ENCODE measurements around the gene LRRC26. TPM values are rescaled to one million over a fixed set of nuclear protein-coding genes. Genes with fewer than 3 reads are reported as not detected.
A peak's percentile ranks its signal among the peaks of the same experiment; 100 is the strongest.

LRRC26 gene
- total RNA-seq, 1 experiment from 2014 or later, result not detected

DNA sequence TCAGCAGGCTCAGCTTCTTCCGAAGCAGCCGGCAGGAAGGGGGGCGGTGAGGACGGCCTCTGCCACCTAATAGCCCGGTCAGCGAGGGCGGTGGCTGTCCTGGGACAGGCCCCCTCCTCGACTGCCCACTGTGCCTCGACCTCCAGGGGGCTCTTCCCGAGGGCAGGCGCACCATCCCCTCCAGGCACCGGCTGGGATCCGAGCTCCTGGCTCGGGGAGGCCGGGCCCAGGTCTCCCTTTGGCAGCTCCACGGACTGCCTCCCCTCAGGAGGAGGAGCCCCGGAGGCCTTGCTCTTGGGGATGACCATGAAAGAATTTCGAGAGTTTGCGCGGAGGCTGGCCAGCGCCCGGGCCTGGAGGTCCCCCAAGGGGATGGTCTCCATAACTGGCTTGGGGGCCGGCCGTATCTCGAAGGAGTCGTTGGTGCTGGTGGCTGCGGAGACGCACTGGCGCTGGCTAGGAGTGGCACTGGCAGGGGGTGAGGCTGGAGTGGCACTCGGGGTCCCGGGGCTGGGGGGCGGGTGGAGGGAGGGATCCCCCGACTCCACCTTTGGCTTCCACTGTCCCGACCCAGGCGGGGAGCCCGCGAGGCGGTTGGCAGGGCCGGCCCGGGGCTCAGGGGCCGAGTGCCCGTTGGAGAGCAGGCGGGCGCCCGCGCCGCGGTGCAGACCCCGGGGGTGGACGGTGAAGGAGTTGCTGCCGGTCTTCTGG, 29.7 kb upstream of the LRRC26 start:
- DNase-seq (ENCODE audit: low read depth), result no peak

DNA sequence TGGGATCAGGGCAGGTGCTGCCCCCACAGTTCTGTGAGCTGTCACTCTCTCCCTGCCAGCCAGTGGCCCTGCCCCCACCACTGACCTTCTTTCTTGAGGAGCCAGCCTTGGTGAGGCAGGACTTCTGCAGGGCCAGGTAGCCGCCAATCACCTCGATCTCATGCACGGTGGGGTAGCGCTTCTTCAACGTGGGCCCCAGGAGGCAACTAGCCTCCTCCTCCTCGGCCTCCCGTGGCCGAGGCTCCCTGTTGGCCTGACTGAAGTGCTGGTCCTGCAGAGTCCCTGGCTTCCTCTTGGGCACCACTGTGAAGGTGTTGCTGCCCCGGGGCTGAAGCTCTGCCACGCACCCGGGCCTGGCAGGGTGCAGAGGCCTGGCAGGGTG, 29.0 kb upstream of the LRRC26 start:
- no peak for DNase-seq (ENCODE audit: low read depth)

DNA sequence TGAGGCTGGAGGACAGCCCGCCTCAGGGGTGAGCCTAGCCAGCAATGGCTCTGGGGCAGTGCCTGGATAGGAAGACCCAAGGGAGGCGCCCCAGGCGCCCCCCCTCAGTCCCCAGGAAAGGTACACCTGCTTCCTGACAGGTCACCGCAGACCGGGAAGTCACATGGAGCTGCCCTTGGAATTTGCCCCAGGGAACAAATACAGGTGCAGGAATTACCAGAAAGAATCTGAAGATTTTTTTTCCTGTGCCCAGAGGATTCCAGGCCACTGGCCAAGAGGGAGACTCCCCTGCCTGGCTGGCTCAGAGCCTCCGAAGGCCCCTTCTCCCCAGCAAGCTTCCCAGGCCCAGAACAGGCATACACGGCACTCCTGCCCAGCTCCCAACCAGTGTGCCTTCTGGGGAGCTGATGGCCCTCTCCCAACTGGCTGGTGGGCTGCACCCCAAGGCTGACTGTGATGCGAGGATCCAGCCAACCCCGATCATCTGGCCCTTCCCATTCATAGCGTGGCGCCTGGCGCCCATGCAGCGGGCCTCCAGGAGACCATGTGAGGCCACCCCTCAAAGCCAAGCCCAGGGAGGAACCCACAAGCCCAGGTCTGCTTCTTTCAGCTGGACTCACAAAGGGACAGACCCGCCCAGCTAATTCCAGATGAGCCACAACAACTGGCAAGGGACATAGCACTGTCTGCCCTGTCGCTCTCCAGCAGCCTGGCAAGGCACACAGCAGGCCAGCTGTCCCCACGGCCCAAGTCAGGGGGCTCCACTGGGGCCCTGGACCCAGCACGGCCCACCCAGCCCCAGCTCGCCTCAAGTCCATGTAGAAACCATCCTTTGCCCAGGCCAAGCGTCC, 28.4 kb upstream of the LRRC26 start:
- no peak for DNase-seq (ENCODE audit: low read depth)

DNA sequence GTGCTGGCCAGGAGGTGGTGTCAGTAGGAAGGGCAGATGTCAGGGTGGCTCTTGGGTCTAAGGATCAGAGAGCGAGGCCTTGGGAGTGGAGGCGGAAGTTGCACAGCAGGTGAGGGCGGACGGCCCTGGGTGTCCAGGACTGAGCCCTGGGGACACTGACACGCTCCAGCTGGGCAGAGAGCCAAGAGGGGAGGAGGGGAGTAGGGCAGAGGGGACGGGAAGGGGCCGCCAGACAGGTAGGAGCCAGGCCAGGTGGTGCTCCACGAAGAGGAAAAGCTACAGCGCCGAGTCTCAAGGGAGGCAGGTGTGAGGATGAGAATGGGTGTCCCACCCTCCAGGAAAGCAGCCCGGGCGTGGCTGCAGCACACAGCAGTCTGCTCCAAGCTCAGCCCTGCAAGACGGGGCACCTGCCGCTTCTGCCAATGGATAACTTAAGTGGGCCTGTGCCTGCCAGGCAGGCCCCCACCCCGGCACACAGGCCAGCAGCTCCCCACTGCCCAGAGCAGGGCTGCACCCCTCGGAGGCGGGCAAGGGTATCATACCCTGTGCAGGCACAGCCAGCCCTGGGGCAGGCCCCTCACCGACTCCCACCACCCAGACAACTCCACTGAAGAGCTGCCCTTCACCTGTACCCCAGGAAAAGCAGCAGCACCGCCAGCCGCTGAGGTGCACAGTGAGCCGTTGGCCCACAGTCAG, 25.8 kb upstream of the LRRC26 start:
- no peak for DNase-seq (ENCODE audit: low read depth)

DNA sequence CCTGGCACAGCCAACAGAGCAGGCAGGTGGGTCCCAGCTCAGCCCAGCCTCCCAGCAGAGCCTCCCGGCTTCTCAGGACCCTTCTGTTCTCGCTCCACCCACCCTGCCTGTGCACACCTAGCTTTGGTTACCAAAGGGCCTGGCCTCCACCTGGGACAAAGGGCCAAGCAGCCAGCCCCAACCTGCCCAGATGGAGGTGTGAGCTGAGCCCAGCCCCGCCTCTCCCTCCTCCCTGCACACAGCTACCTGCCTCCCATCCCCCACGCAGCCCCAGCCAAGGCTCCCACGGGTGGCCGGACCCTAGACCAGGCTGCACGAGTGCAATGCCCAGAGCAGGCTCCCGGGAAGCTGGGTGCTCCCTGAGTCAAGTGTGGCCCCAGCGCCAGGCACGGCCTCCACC, 25.1 kb upstream of the LRRC26 start:
- DNase-seq (ENCODE audit: low read depth), result no peak

DNA sequence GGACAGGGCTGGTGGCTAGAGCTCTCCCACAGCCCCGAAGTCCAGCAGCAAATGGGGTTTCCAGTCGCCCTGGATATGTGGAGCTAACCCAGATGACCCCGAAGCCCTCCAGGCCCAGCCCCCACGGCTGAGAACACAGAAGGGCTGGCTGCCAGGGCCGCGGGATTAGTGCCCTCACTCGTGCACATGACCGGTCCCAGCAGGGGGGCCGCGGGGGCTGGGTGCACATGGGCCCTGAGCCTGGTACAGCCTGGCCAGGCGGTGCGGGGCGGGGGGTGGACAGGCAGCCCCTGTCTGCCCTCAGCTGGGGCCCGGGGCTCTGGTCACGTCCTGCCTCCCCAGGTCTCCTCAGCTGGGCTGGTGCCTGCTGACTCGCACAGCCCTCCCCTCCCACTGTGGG, 24.5 kb upstream of the LRRC26 start:
- no peak for DNase-seq (ENCODE audit: low read depth)

DNA sequence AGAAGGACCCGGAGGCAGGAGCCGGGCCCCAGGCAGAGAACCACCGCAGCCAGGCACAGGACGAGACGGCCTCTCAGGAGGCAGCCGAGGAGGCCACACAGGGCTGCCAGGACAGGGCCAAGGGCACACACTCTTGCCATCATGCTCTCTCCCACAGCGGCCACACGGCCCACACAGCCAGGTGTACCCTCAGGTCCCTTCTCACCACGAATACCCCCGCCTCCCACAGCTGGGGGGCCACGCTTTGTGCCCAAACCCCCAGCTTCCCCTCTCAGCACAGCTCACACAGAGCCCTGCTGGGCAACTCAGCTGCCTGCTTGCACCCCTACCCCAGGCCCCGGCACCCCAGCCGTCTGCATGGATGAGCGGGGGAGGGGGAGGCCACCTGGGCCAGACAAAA, 23.9 kb upstream of the LRRC26 start:
- no peak for DNase-seq (ENCODE audit: low read depth)

DNA sequence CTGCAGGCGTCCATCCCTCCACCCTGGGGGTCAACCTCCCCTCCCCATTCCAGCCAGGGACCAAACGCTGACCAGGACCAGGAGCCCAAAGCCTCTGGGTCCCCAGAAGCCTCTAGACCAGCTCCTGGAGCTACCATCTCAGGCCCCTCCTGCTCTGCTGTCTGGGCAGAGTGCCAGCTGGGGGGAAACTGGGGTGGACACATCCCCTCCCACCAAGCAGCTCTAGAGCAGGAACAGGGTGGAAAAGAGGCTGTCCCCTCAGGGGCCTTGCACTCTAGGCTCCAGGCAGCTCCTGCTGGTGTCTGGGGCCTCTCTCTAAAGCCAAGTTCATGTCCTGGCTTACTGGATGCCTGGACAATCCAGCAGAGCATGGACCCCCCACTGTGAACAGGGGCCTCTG, 23.0 kb upstream of the LRRC26 start:
- DNase-seq (ENCODE audit: low read depth), result no peak

DNA sequence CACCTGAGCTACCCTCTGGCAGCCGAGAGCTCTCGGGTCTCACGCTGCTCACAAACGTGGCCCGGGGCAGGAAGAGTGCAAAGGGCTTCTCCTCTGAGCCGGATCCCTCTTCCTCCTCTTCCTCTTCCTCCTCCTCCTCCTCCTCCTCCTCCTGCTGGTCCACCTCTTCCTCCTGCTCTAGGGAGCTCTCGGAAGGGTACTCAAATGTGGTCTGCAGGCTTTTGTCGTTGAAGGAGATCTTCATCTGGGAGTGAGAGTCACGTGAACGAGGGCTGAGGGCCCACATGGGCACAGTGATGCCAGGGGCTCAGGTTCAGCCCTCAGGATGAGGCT, 22.6 kb upstream of the LRRC26 start:
- no peak for DNase-seq (ENCODE audit: low read depth)

DNA sequence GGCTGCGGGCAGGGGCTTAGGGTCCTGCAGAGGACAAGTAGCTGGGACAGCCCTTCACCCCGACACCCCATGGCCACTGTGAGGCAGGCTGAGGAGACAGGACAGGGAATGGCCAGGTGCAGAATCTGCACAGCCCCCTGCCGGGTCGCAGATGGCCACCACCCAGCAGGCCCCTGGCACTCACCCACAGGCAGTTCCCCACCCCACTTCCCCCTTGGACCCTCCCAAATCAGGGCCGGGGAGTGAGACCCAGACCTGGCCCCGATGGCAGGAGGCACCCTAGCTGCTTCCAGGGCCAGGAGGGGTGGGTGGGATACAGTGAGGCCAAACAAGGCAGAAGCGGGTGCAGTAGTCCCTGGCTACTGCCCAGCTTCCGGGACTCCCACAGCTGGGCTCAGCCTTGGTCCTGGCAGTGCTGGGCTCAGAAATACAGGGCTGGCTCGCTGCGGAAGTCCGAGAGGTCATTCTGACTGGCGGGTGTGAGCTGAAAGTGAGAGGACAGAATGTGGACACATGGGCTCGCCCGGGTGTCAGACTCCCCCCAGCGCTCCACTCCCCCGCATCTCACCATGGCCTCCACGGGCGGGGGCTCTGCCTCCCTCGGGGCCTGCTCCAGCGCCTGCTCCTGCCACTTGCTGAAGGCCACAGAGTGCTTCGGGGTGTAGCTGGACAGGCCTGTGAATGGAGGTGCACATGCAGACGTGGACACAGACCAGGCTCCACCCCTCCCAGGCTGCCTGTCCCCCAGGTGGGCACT, 22.0 kb upstream of the LRRC26 start:
- no peak for DNase-seq (ENCODE audit: low read depth)

DNA sequence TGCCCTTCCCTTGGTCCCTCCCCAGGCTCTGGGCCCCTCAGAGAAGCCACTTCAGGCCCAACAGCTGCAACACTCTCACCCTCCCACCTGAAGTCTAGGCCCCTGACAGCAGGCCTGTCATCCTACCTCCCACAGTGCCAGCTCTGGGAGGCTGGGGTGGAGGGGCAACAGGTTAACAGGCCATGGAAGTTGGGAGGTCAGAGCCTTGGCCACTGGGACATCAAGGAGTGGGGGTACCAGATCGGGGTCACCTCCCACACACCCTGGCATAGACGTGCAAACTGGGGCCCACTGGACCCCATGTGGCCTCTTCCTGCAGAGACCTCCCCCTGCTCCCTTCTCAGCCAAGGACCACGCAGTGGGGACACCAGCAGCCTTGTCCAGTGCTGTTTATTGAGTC, 21.4 kb upstream of the LRRC26 start:
- no peak for DNase-seq (ENCODE audit: low read depth)

DNA sequence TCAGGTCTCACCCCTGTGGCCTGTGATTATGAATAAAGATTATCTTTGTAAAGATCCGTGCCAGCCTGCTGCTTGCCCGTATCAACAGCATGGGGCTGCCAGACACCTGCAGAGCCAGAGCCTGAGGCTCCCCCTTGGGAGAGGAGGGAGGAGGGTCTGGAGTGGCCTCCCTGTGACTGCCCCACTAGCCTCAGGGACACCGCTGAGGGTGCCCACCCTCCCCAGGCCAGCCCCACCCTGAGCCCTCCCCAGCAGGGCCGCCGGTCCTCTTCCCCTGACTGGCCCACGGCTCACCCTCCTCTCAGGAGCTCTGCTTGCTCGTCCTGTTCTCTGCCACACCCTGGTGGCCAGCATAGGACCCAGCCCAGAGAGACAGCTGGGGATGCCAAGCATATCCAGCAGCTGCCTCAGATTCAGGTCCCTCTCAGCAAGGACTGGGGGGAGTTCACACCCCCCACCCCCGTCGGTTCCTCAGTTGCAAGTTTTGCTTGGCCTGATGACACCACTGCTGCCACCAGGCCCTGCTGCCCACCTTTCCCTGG, 20.5 kb upstream of the LRRC26 start:
- DNase-seq (ENCODE audit: low read depth), result no peak

DNA sequence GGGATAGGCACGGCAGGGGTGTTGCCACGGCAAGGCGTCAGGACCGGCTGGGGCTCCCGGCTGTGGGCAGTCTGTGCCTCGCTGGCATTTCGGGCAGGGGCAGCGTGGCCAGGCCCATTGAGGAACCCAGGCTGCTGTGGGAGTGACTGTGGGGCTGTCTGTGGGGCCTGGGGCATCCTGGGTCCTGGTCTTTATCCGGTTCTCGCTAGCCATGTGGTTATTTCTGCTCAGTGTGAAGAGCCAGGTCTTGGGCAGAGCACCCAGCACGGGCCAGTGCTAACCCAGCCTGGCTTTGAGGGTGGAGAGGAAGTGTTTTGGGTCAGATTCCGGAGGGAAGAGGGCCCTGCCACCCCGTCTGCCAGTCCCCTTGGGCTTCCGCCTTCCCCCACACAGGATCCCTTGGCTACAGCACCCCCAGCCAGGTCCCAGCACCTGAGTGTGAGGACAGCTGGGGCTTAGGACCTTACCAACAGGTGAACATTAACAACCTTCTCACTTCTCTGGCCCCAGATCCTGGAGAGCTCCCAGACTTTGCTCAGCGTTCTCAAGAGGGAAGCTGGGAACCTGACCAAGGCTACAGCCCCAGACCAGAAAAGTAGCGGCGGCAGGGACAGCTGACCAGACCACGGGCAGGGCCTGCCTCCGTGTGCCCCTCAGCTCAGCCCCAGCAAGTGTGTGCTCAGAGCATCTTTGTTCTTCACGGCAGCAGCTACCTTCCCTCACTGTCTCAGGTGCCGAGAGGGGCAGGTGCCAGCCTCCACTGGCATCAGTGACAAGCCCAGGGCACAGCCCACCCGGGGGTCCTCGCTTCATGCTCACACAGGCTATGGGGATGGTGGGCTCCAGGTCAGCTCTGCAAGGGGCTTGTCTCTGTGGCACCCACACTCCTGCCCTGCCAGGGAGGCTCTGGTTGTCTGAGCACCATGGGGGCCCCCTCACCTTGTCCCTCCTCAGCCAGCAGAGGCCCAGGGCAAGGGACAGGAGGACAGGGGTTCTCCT, 19.7 kb upstream of the LRRC26 start:
- no peak for DNase-seq (ENCODE audit: low read depth)

DNA sequence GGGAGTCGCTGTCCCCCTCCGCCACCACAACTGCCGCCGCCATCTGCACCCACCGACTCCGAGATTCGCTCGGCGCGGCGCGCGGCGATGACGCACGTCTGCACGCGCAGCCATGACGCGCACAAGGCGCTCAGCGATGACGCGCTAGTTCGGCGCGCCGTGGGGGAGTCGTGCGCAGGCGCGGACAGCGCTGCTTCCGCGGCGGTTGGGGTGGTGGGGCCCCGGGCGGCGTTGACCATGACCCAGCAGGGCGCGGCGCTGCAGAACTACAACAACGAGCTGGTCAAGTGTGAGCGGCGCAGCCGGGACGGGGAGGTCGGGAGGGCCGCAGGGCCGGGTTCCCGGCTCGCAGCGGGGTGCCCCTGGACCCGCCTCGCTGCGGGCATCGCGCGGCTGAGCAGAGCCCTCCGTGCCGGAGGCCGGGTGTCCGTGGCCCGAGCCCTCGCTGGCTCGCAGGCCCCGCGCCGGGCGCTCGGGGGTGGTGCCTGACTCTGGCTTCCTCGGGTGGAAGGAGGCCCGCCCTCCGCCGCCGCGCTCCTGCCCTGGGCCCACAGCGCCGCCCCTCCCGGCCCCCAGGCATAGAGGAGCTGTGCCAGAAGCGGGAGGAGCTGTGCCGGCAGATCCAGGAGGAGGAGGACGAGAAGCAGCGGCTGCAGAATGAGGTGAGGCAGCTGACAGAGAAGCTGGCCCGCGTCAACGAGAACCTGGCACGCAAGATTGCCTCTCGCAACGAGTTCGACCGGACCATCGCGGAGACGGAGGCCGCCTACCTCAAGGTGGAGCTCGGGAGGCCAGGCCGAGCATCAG, 18.8 kb upstream of the LRRC26 start, which contains the start of the genes ANAPC2 and SSNA1:
ANAPC2 (minus strand) TSS at position 71 of the 807 bp plus-strand sequence; CDS start at position 43, 28 bp downstream.
SSNA1 (plus strand) TSS at position 187 of the 807 bp plus-strand sequence; CDS start at position 238, 51 bp downstream.
- DNase-seq (ENCODE audit: low read depth), result peak; percentile 93

DNA sequence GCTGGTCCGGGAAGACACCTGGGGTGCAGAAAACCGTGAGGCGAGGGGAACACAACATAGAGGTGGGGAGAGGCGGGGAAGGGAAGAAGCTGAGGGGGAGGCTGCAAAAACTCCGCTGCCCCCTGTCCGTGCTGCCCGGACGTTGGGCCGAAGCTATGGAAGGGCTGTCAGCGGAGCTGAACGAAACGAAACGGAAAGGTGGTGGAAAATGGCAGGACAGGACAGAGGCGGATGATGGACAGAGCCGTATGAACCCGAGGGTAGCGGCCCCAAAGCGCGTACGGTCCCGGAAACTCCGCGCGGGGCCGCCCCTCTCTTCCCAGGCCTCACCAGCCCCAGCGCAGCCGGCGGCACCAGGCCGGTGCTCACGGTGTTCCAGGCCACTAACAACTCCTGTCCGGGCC, 18.2 kb upstream of the LRRC26 start:
- DNase-seq (ENCODE audit: low read depth), result no peak

DNA sequence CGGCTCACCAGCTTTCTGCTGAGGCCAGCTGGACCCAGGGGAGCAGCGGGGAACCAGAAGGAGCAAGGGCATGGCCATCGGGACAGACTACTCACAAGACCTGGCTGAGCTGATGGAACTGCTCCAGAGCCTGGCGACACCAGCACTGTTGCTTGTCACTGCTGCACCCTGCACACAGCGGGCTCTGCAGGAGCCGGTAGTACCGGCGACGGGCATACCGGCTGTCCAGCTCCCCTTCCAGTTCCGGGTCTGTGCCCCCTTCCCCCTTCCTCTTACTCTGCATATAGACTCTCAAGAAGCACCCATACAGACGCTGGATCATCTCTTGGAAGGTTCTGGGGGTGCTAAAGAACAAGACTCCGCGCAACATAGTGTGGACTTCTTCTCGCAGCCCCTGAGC, 17.5 kb upstream of the LRRC26 start:
- DNase-seq (ENCODE audit: low read depth), result no peak

DNA sequence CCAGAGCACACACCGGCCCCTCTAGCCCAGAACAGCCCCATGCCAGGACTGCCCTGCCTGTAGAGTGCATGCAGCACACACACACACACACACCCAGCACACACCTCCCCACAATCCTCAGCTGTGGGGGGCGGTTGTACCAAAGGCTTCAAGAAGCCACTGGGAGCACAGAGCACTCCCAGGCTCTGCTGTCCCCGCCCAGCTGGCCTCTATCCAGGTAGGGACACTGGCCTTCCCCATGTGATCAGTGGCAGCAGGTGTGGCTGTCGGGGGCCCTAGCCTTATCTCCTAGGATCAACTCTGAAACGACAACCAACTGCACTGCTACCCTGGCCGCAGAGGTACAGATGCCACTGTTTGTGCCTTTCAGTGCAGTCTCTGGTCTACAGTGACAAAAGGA, 16.5 kb upstream of the LRRC26 start:
- no peak for DNase-seq (ENCODE audit: low read depth)

DNA sequence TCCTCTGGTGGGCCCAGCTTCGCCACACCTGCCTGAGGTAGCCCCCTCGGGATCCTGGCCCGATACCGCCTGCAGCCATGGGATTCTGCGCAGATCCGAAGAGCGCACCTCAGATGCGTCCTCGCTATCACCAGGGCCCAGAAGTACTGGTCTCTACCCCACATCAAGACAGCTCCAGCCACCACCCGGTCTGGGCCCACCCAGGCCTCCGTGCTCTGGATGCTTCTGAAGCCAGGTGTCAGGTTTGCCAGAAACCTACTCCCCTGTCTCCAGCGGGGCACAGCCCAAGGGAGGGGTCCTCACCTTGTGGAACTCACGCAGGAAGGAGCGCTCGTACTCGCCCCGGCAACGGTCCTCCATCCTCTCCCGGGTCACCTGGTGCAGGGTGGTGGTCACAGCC, 16.1 kb upstream of the LRRC26 start:
- DNase-seq (ENCODE audit: low read depth), result no peak

Measured in LHCN-M2 (cell line).